Measurements from ENCODE around the gene EEPD1.
"Not testable (repeated sequence)": the region's sequence is repeated elsewhere in the genome, so short reads cannot be mapped to it uniquely, and the experiment has no call there.

Gene EEPD1

DNA sequence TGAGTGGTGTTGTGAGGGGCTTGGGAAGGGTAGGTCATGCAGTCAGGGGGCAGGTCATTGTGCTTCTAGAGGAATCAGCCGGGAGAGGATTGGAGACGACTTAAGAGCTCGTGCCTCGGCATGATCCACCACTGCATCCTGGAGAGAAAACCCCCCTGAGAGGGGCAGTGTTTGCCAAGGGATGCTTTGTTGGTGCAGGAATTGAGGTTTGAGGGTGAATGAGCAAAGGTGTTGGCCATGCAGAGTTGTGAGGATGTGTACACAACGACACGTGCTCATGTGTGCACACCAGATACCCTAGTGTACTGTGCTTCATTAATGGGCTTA lies 151.0 kb downstream of the EEPD1 start:
- FAIRE-seq, result no peak

DNA sequence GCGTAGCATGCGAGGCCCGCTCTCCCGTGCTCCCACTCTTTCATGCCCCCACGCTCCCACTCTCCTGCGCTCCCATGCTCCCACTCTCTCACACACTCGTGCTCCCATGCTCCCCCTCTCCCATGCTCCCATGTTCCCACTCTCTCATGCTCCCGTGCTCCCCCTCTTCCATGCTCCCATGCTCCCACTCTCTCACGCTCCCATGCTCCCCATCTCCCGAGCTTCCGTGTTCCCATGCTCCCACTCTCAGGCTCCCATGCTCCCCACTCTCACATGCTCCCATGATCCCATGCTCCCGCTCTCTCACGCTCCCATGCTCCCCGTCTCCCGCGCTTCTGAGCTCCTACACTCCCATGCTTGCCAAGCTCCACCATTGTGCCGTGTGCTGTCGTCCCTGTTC lies 152.2 kb downstream of the EEPD1 start:
- FAIRE-seq, result no peak

DNA sequence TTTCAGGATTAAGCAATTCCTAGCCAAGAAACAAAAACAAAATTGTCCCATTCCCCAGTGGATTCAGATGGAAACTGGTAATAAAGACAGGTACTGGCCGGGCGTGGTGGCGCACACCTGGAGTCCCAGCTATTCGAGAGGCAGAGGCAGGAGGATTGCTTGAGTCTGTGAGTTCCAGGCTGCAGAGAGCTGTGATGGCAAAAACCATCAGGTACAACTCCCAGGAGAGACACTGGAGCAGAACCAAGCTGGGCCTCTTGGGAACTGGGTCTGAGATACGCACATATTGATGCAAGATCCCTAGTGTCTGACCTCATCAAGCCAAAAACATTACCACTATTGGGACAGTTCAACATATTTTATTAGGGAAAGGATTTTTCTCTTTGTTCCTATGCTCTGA lies 152.6 kb downstream of the EEPD1 start:
- no peak for FAIRE-seq

DNA sequence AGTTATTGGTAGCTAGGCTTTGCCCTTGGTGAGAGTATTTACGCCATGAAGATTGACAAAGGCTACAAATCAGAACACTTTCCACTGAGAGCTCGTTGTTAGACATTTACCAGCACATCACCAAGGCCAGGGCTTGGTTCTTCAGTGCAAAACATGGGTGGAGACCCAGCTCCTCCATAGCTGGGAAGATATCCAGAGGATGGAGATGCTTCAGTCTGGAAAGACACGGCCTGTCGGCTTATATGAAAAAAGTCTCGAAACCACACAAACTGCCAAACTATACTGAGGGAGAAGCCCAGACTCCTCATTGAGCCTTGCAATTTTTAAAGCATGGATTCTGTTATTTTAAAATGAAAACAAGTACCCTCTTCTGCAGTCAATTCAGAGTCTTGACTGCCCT lies 153.2 kb downstream of the EEPD1 start:
- no peak for FAIRE-seq

DNA sequence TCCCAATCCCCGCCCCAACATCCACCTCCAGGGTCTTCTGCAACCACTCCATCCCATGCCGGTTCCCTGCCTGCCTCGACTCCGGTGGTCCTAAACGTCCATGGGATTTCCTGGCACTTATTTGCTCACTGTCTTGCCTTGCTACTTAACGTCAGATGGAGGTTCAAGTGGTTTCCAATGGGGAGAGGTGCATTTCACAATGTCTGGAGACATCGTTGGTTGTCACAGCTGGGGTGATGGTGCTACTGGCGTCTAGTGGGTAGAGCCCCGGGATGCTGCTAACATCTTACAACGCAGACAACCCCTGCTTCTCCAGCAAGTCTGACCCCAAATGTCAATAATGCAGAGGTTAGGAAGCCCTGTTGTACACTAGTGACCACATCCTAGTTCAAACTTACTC lies 153.7 kb downstream of the EEPD1 start:
- FAIRE-seq, result no peak

DNA sequence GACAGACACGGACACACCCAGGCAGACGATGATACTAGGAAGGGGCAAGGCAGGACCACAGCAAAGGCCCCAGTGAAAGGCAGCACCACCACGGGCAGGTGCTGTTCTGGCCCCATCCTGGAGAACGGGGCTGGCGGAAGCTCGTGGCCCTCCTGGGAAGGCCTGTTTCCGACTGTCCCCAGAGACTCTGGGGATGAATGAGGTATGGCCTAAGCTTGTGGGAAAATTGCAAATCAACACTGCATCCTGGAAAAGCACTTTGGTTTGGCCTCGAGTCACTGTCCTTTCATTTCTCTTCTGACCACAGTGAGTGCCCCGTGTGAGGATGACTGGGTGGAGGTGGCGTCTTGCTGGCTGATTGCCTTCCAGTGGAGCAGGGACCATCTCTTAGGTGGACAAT lies 155.0 kb downstream of the EEPD1 start:
- FAIRE-seq, result no peak

DNA sequence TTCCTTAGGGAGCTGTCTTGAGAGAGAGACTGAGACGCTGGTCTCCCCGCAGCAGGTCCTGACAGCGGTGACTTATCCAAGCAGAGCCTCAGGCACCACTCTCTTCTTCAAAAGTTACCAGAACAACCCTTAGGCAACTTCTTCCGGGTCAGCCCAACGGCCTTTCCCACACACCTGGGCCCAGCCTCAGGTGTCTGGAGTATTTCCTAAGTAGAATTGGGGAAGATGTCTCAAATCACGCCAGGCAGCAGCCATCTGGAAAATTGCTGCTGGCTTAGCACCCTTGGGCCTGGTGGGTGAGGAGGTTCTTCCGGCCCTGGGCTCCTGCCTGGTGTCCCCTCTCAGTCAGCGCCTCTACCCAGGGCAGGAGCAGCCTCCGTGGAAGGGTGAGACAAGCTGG lies 156.2 kb downstream of the EEPD1 start:
- FAIRE-seq, result no peak

DNA sequence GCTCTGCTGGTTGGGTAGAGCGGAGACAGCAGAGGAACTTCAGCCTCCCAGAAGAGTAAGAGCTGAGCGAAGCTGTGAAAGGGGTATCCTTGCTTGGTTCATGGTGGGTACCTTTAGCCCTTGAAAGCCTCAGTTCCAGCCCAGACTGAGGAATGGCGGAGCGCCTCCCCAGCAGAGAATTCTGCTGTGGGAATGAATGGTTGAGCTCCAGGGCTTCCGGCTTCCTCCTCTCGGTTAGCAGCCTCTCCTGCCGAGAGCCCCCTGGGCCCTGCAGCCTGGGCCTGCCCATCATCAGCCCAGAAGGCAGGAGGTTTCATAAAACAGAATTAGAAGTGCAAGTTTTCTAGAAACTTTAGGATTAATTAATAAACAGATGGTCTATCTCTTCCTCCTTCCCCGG lies 156.7 kb downstream of the EEPD1 start:
- FAIRE-seq, result no peak

DNA sequence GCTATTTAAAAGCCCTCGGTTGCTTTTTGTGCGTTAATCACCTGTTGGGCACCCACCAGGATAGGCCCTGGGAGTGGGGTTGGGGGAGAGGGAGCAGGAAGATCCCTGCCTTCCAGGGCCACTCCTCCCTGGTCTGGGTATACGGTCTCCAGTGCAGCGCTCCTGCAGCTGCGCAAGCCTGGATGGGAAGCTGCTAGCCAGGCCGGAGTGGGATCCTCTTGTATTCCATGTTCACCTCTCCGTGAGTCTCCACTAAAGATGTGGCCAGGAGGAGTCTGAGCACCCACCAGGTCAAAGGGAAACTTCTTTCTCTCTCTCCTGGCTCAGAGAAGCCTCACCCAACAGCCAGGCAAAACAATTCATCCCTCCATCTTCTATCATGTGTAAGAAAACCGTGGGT lies 157.8 kb downstream of the EEPD1 start:
- no peak for FAIRE-seq

DNA sequence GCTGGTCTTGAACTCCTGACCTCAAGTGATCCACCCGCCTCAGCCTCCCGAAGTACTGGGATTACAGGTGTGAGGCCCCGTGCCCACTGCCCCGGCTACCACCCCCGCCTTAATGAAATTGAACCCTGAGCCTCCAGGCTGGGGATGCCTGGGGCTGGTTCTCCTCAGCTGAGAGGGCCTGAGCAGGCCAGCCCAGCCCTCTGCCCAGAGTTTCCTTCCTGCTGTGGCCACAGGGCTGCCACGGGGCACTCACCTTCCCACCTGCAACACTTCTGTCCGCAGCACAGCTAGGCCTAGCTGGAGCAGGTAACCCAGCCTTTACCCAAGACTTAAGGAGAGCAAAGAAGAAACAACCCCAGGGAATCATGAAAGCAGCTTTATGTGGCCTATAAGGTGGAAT lies 158.5 kb downstream of the EEPD1 start:
- no peak for FAIRE-seq

DNA sequence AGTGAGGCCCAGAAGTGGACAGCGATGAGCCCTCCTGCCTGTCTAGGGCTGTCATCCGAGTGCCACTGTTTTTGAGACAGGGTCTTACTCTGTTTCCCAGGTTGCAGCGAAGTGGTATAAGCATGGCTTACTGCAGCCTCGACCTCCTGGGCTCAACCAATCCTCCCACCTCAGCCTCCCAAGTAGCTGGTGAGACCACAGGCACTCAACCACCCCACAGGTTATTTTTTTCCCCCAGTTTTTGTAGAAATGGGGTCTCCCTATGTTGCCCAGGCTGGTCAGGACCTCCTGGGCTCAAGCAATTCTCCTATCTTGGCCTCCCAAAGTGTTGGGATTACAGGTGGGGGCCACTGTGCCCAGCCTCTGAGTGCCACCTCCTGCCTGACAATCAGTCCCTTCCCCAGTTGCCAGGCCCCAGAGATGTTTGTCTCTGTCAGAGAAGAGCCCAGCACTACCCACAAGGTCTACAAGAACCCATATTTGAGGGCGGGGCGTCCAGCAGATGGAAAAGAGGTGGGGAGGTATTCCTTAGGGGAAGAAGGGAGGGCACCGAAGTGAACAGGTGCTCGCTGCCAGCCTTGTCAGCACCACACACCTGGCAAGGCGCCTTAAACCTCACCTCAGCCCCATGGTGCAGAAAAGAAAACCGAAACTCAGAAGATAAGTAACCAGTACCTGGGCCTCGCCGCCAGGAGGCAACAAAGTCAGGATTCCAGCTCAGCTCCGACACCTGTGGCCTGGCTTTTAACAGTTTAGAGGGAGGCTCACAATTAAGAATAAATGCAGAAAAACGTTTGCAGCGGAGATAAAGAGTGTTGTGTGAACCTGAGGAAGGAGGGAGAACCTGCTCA lies 159.2 kb downstream of the EEPD1 start:
- FAIRE-seq, result no peak

DNA sequence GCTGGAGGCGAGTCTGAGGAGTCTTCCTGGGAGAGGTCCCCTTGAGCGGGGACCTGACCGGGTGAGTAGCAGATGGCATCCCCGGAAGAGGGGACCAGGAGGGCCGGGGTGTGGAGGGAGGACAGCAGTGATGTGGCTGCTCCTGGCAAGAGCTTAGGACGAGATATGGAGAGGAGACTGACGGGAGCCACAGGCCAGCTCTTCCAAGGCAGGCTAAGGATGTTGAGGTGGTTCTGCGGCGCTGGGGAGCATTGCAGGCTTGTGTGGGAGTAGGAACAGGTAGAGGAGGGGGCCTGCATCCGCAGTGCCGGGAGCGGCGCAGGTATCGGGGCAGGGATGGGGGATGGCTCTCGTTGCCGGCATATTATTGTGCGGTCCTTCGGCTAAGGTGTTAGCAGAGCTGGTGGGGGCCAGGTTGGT lies 159.9 kb downstream of the EEPD1 start:
- FAIRE-seq, result no peak

DNA sequence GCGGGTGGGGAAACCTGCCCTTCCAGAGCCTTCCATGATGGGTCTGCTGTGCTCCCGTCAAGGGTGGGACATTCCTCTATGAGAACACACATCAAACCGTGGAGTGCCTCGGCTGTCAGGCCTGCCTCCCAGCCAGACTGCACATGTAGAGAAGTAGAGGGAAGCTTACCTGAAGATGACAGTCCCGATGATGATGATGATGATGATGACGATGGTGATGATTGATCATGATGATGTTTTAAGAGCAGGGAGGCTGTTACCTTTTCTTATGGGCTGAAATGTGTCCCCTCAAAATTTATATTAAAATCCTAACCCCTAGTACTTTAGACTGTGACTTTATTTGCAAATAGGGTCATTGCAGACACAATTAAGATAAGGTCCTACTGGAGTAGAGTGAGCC lies 160.6 kb downstream of the EEPD1 start:
- FAIRE-seq, result no peak

DNA sequence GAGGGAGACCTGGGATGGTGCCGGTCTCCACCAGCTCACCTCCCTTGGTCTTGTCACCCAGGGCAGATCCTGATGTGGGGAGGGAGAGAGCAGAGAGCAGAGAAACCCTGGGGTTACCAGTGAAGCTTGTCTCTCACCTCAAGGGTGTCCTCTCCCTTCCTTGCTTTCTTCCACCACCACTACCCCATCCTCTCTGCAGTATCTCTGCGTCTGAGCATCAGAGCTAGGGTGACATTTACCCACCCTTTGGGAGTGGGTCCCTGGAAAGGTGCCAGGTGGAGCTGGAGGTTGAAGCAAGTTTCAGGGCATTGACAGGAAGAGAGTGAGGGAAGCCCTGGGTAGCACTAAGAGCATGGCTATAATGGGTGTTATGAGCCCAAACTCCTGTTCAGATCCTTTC lies 161.4 kb downstream of the EEPD1 start:
- FAIRE-seq, result no peak

DNA sequence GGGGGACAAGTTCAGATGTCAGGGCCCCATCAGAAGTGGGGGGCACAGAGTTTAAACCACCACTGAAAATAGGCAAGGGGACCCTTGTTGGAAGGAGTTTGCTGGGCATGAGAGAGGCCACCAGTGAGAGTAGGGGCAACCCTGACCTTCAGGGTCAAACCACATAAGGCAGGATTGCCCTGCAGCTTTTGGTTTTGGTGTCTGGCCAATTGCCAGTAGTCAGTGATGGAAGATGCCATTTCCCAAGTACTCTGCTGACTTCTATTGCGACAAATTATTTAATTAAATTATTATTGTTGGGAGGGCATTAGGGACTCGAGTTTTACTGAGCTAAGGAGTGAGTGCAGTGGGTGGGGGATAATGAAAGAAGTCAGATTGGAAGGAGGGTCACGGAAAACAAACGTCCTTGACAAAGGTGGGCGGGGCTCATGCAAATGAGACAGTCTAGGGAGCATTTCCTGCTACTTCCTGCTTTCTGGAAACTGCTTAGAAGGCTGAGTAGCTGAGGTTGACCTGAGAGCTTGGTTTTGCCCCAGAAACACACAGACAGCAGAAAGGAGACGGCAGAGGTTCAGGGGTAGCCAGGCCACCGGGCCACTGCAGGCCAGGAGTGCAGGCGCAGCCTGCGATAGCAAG lies 162.4 kb downstream of the EEPD1 start:
- FAIRE-seq, result no peak

DNA sequence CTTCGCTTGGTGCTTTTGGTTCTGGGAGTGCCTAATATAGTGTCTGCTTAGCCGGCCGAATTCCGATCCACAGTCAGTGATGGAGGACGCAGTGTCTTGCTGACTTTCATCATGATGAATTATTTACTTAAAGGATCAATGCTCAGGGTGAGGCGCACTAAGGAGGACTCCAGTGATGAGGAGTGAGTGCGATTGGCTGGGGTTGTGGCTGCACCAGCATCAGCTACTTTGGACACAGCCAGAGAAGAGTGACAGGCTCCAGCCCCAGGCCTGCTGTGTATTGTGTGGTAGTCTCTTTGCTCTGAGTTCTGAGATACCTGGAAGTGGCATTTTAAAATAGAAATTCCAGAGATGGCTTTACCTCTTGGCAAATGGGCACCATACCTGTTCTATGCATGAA lies 163.3 kb downstream of the EEPD1 start:
- no peak for FAIRE-seq

DNA sequence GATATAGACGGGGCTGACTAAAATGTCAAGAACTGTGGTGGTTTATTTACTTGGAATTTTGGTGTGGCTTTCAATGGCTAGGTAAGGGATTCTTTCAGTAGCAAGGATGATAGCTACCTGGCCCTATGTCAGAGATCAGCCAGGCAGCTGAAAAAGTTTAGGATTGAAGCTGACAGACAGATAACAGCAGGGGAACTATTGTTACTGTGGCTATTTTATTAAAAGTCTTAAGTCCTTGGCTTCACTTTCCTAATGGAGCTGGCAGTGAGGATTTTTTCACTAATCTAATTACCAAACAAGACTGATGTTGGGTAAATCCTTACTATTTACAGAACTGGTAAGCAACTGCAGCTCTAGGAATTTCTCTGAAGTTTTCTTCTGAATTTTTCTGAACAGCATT lies 164.2 kb downstream of the EEPD1 start:
- FAIRE-seq, result no peak

DNA sequence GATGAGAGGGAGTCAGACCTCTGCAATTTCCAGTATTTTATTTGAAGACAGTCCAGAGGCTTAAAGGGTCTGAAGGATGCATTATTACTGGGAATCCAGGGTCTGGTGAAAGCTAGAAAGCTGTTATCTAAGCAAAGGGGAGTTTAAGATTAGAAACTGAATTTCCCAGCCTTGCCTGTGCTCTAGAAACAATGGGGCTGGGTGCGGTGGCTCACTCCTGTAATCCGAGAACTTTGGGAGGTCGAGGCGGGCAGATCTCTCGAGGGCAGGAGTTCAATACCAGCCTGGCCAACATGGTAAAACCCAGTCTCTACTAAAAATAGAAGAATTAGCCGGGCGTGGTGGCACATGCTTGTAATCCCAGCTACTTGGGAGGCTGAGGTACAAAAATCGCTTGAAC lies 165.1 kb downstream of the EEPD1 start:
- no peak for FAIRE-seq

DNA sequence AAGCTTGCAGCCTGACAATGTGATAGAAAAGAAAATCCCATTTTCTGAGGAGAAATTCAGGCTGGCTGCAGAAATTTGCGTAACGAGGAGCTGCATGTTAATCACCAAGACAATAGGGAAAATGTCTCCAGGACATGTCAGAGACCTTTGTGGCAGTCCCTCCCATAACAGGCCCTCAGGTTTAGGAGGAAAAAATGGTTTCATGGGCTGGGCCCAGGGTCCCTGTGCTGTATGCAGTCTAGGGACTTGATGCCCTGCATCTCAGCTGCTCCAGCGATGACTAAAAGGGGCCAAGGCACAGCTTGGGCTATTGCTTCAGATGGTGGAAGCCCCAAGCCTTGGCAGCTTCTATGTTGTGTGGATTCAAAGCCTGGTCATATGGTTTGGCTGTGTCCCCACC lies 168.2 kb downstream of the EEPD1 start:
- FAIRE-seq, result not testable (repeated sequence)

DNA sequence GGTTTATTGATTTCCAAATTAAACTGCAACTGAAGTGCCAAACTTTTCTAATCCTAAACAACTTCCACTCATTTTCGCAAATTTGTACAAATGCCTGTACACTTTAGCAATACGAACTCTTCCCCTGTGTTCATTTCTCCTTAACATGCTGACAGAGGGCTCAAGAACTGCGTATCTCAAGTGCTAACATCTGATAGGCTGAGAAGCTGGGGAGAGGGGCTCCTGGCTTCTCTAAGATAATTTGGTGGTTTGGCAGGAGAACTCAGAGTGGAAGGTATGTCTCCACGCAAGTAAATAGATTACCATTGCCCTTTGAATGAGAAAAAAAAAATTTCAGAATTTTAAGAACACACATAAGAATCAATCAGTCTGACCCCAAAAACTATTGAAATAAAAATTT lies 183.3 kb downstream of the EEPD1 start:
- FAIRE-seq, result no peak

DNA sequence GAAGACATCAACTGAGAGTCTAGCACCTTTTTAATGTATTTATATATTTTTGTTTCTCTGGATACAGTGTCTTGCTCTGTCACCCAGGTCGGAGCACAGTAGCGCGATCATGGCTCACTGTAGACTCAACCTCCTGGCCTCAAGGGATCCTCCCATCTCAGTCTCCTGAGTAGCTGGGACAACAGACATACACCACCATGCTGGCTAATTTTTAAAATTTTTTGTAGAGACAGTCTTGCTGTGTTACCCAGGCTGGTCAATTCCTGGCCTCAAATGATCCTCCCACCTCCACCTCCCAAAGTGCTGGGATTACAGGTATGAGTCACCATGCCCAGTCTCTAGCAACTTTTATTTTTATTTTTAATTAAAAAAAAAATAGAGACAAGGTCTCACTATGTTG lies 185.2 kb downstream of the EEPD1 start:
- no peak for FAIRE-seq

DNA sequence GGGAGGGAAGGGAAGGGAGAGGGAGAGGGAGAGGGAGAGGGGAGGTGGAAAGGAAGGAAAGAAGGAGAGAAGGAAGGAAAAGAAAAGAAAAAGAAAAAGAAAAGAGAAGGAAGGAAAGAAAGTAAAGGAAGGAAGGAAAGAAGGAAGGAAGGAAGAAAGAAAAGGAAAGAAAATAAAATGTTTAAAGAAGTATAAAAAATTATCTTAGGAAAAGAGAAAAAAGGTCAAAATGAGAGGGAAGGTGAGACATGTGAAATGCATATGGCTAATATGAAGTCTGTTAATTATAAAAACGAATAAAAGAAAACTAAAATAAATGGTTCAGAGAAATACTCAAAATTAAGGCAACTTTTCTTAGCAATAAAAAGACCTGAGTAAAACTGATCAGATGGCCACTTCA lies 190.5 kb downstream of the EEPD1 start:
- no peak for FAIRE-seq

DNA sequence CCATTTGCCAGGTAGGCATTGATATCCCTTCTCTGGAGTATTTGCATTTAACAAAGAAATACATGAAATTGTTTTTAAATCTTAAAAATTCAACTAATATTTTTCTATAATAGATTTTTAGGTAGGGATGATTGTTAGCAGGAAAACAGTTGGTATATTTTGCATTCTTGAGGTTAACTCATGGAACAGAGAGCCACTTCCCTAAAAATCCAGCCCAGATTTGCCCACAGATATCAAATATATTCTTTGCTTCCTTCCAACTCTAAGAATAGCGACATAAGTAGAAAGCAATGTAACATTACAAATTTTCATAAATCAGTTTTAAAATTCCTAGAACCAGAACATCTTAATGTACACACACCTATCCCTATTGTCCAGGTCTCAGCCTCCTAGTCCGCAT lies 191.6 kb downstream of the EEPD1 start:
- FAIRE-seq, result no peak

DNA sequence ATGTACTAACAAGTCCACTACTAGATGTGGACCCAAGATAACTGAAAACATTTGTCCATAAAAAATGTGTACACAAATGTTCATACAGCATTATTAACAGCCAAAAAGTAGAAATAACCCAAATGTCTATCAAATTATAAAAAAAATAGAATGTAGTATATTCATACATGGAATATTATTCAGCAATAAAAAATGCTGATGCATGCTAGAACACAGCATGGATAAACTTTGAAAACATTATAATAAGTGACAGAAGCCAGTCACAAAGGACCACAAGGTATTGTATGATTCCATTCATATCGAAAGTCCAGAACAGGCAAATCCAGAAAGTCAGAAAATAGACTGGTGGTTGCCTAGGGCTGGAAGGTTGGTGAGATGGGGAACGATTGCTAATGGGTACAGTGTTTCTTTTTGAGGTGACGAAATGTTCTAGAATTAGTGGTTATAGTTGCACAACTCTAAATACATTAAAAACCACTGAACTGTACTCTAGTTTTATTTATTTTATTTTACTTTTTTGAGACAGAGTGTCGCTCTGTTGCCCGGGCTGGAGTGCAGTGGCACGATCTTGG lies 193.3 kb downstream of the EEPD1 start:
- FAIRE-seq, result no peak

DNA sequence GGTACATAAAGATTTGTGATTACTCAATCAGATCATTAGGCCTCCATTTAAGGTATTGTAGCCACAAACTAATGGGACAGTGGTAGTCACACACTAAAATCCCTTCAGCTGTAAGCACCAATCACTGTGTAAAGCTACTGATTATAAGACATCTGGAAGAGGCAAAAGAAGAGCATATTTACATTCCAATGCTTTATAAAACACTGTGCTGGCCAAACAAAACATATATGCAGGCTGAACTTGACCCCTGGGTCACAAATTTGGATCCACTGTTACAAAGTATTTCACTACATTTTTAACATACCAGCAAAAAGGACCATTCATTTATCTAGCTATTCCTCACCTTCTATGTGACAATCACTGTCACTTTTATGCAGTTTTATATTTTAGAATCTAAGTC lies 195.2 kb downstream of the EEPD1 start:
- FAIRE-seq, result no peak
